WTC11 (cell line): Measurements from ENCODE around the gene SHC2. TPM values are rescaled to one million over a fixed set of nuclear protein-coding genes. Genes with fewer than 3 reads are reported as not detected.

Source experiments
- ATAC-seq: fragments of 200-7000 bp; cut with Tn5 transposase; 2 replicates; pipeline ENCODE4 v1.10.0; 2021; ENCODE audit warnings: mild to moderate bottlenecking, moderate library complexity
- CTCF ChIA-PET: fragments of 300-600 bp; sonication (Branson Sonifier 250); formaldehyde crosslinking; loops from one replicate; lab custom pipeline; 2021; ENCODE audit warnings: antibody characterized with exemption; lab: Charles Lee
- POLR2A ChIA-PET: fragments of 350-600 bp; sonication (Branson Sonifier 250); formaldehyde crosslinking; loops from one replicate; lab custom pipeline; 2021; ENCODE audit warnings: antibody characterized with exemption; lab: Charles Lee
- DNase-seq: peaks from one replicate; pipeline ENCODE4 v3.0.0; 2021; ENCODE audit warnings: low spot score
- H3K27ac Mint-ChIP-seq: 2 replicates; pipeline ENCODE4 v1.8.0; 2021; ENCODE audit warnings: mixed read lengths
- H3K27me3 Mint-ChIP-seq: 2 replicates; pipeline ENCODE4 v1.8.0; 2021; ENCODE audit warnings: low read depth, mild to moderate bottlenecking, moderate library complexity, mixed read lengths
- H3K36me3 Mint-ChIP-seq: 2 replicates; pipeline ENCODE4 v1.8.0; 2021; ENCODE audit warnings: mixed read lengths
- H3K4me1 Mint-ChIP-seq: 2 replicates; pipeline ENCODE4 v1.8.0; 2022; ENCODE audit warnings: mixed read lengths
- H3K4me3 Mint-ChIP-seq: 2 replicates; pipeline ENCODE4 v1.8.0; 2021; ENCODE audit warnings: mild to moderate bottlenecking, moderate library complexity, mixed read lengths
- H3K9me3 Mint-ChIP-seq: 2 replicates; pipeline ENCODE4 v1.8.0; 2021; ENCODE audit warnings: mixed read lengths
- ATF1 ChIP-seq: sonication (generic); formaldehyde crosslinking; IDR thresholded peaks from 2 replicates; pipeline ENCODE4 v1.8.1; 2023; ENCODE audit warnings: mild to moderate bottlenecking, moderate library complexity, missing genetic modification reagents
- FOXK1 ChIP-seq: sonication (generic); formaldehyde crosslinking; IDR thresholded peaks from 2 replicates; pipeline ENCODE4 v1.8.0; 2022; ENCODE audit warnings: mild to moderate bottlenecking, moderate library complexity, missing genetic modification reagents
- FOXP1 ChIP-seq: sonication (generic); formaldehyde crosslinking; IDR thresholded peaks from 2 replicates; pipeline ENCODE4 v1.8.0; 2022; ENCODE audit warnings: missing genetic modification reagents, mild to moderate bottlenecking, moderate library complexity, borderline replicate concordance
- IRF1 ChIP-seq: sonication (generic); formaldehyde crosslinking; IDR thresholded peaks from 2 replicates; pipeline ENCODE4 v1.8.0; 2023; ENCODE audit warnings: missing genetic modification reagents
- IRF2 ChIP-seq: sonication (generic); formaldehyde crosslinking; IDR thresholded peaks from 2 replicates; pipeline ENCODE4 v1.8.0; 2022; ENCODE audit warnings: low read depth, missing genetic modification reagents, borderline replicate concordance
- JAZF1 ChIP-seq: fragments of 250-450 bp; sonication (Bioruptor Pico); IDR thresholded peaks from 2 replicates; pipeline ENCODE4 v1.9.0; 2021; ENCODE audit warnings: moderate library complexity, mild to moderate bottlenecking, inconsistent platforms
- KAT7 ChIP-seq: sonication (generic); formaldehyde crosslinking; IDR thresholded peaks from 2 replicates; pipeline ENCODE4 v1.8.1; 2023; ENCODE audit warnings: missing genetic modification reagents, mild to moderate bottlenecking, borderline replicate concordance
- MLX ChIP-seq: sonication (generic); formaldehyde crosslinking; IDR thresholded peaks from 2 replicates; pipeline ENCODE4 v1.8.1; 2023; ENCODE audit warnings: mild to moderate bottlenecking, missing genetic modification reagents, moderate library complexity
- NFE2L1 ChIP-seq: sonication (generic); formaldehyde crosslinking; IDR thresholded peaks from 2 replicates; pipeline ENCODE4 v1.8.1; 2023; ENCODE audit warnings: missing genetic modification reagents
- NR3C1 ChIP-seq: sonication (generic); formaldehyde crosslinking; conservative IDR thresholded peaks from 2 replicates; pipeline ENCODE4 v1.8.1; 2023; ENCODE audit warnings: low read depth, mild to moderate bottlenecking, missing genetic modification reagents
- PRDM15 ChIP-seq: sonication (generic); formaldehyde crosslinking; IDR thresholded peaks from 2 replicates; pipeline ENCODE4 v1.8.0; 2022; ENCODE audit warnings: missing genetic modification reagents
- STAT6 ChIP-seq: sonication (generic); formaldehyde crosslinking; conservative IDR thresholded peaks from 2 replicates; pipeline ENCODE4 v1.8.1; 2023; ENCODE audit warnings: mild to moderate bottlenecking, low read depth, missing genetic modification reagents, moderate library complexity
- ZBTB21 ChIP-seq: sonication (generic); formaldehyde crosslinking; IDR thresholded peaks from 2 replicates; pipeline ENCODE4 v1.8.1; 2023; ENCODE audit warnings: mild to moderate bottlenecking, missing genetic modification reagents, borderline replicate concordance
- ZBTB43 ChIP-seq: sonication (generic); formaldehyde crosslinking; IDR thresholded peaks from 2 replicates; pipeline ENCODE4 v1.8.1; 2023; ENCODE audit warnings: mild to moderate bottlenecking, missing genetic modification reagents
- ZNF121 ChIP-seq: sonication (generic); formaldehyde crosslinking; IDR thresholded peaks from 2 replicates; pipeline ENCODE4 v1.8.0; 2023; ENCODE audit warnings: missing genetic modification reagents
- ZNF232 ChIP-seq: sonication (generic); formaldehyde crosslinking; IDR thresholded peaks from 2 replicates; pipeline ENCODE4 v1.8.0; 2022; ENCODE audit warnings: mild to moderate bottlenecking, missing genetic modification reagents
- total RNA-seq: library from RNA; stranded (reverse); gene quantifications from 3 replicates; pipeline ENCODE4 v1.2.3, GENCODE V29; 2021
- TF ChIP-seq, protein P1 (sequence below): sonication (generic); formaldehyde crosslinking; IDR thresholded peaks from 2 replicates; pipeline ENCODE4 v1.8.1; 2022; ENCODE audit warnings: mild to moderate bottlenecking, missing genetic modification reagents, moderate library complexity, borderline replicate concordance
- TF ChIP-seq, protein P2 (sequence below): fragments of 250-450 bp; sonication (Bioruptor Pico); IDR thresholded peaks from 2 replicates; pipeline ENCODE4 v1.9.0; 2021; ENCODE audit warnings: moderate library complexity, mild to moderate bottlenecking, inconsistent platforms, borderline replicate concordance
- TF ChIP-seq, protein P3 (sequence below): sonication (generic); formaldehyde crosslinking; IDR thresholded peaks from 2 replicates; pipeline ENCODE4 v1.8.0; 2022; ENCODE audit warnings: mild to moderate bottlenecking, missing genetic modification reagents

Gene SHC2
- total RNA-seq, 1 experiment from 2014 or later: 8.4 TPM

- ATAC-seq (peak; percentile 14; the same call in 1 of the 2 replicates), DNase-seq (no peak)
- Mint-ChIP-seq H3K9me3 (no peaks in the 10 kb centered on the region), H3K27ac (no peak overlapping the region), H3K4me3 (no peak overlapping the region), H3K4me1 (no peaks in the 10 kb centered on the region; the same call in 1 of the 2 replicates), H3K27me3 (peaks cover 4% of the 10 kb centered on the region; the same call in 1 of the 2 replicates), H3K36me3 (no peaks in the 10 kb centered on the region)
- CTCF ChIA-PET: interaction anchor here (0.9 to 1.7 kb wide), 3 partner anchors 9 to 136 kb away, joined by 3 to 4 read pairs (median 3); no protein-coding TSS in a partner anchor
- POLR2A ChIA-PET: no interaction called here
- TF ChIP-seq ZBTB21 (CRISPR knock-in tag) (no peak), ZNF232 (CRISPR knock-in tag) (no peak), IRF1 (CRISPR knock-in tag) (no peak), STAT6 (CRISPR knock-in tag) (no peak), NR3C1 (no peak), FOXP1 (no peak), NFE2L1 (CRISPR knock-in tag) (no peak), KAT7 (CRISPR knock-in tag) (no peak)
- TF ChIP-seq, protein P1, sequence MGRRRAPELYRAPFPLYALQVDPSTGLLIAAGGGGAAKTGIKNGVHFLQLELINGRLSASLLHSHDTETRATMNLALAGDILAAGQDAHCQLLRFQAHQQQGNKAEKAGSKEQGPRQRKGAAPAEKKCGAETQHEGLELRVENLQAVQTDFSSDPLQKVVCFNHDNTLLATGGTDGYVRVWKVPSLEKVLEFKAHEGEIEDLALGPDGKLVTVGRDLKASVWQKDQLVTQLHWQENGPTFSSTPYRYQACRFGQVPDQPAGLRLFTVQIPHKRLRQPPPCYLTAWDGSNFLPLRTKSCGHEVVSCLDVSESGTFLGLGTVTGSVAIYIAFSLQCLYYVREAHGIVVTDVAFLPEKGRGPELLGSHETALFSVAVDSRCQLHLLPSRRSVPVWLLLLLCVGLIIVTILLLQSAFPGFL (CRISPR knock-in tag): no peak
- TF ChIP-seq, protein P2, sequence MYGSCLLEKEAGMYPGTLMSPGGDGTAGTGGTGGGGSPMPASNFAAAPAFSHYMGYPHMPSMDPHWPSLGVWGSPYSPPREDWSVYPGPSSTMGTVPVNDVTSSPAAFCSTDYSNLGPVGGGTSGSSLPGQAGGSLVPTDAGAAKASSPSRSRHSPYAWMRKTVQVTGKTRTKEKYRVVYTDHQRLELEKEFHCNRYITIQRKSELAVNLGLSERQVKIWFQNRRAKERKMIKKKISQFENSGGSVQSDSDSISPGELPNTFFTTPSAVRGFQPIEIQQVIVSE (CRISPR knock-in tag): no peak
Measured at GRCh38 chr19:374886-375235, 86.0 kb downstream of the SHC2 start.

DNA sequence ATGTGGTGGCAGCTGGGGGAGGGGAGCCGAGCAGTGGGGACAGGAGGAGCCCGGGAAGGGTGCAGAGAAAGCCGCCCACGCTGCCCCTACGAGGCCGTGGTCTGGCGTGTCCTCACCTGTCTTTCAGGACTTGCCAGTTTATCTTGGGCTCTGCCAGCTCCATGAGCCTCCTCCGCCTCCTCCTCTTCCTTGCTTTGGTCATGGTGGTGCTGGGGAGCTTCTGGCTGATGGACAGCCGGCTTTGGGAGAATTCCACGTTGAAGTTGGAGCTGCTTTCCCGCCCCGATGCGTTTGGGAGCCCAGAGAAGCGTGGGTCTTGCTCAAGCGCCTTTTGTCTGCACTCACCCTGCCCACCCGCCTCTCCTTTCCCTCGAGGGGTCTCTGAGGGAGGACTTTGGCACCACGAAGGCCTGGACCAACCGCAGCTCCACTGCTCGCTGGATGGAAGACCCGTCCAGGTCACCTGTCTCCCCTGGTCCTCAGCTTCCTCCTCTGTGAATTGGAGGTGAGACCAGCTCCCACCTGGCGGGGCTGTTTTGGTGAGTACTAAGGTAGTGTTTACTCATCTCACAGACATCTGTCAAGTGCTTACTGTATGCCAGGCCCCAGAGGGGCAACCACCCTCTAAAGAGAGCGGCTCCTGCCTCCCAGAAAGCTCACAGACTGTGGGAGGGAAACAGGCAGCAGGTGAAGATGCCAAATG lies 86.5 kb downstream of the SHC2 start:
- POLR2A ChIA-PET: no interaction called here
- TF ChIP-seq MLX (CRISPR knock-in tag) (no peak), FOXK1 (CRISPR knock-in tag) (no peak), ATF1 (CRISPR knock-in tag) (no peak), JAZF1 (no peak), PRDM15 (CRISPR knock-in tag) (no peak), IRF2 (CRISPR knock-in tag) (no peak), ZNF121 (CRISPR knock-in tag) (no peak), ZNF232 (CRISPR knock-in tag) (no peak), ZBTB43 (CRISPR knock-in tag) (no peak)
- TF ChIP-seq, protein P1 (CRISPR knock-in tag): no peak
- TF ChIP-seq, protein P3, sequence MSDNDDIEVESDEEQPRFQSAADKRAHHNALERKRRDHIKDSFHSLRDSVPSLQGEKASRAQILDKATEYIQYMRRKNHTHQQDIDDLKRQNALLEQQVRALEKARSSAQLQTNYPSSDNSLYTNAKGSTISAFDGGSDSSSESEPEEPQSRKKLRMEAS (CRISPR knock-in tag): no peak

More for the DNA sequence above, 86.5 kb downstream of the SHC2 start:
- CTCF ChIA-PET: interaction anchor here (0.5 to 1.7 kb wide), 4 partner anchors 10 to 136 kb away, joined by 3 to 5 read pairs (median 4); no protein-coding TSS in a partner anchor
- DNase-seq (no peak), ATAC-seq (no peak)
- Mint-ChIP-seq H3K4me1 (no peaks in the 10 kb centered on the region; the same call in 1 of the 2 replicates), H3K36me3 (no peaks in the 10 kb centered on the region), H3K27me3 (peaks cover 3% of the 10 kb centered on the region; the same call in 1 of the 2 replicates), H3K9me3 (no peaks in the 10 kb centered on the region), H3K4me3 (no peak overlapping the region), H3K27ac (no peak overlapping the region)
